ENCODE measurements around the gene SLC10A7. TPM values are rescaled to one million over a fixed set of nuclear protein-coding genes. Genes with fewer than 3 reads are reported as not detected.

The SLC10A7 gene
- total and polyA plus RNA-seq, 4 donors: 3.7 to 18.7 (median 7.6) TPM

DNA sequence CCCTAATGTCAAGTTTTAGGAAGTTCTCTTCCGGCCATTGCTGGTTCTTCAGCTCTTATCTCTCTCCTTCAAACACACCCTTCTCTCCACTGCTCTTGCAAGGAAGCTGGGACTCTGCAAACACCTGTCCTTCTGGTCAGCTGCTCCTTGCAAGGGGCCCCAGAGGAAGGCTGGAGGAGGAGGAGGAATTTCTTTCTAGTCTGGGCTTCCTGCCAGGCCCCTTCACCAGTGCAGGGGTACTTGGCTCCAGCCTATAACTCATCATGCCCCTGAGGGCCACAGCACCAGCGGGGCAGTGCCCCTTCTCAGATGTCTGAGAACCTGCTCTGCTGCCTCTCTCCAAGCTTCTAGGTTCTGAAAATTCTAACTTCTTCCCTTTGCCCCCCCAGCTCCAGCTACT lies 260.7 kb downstream of the SLC10A7 start:
- WGBS: 95% methylated on average over 2 of the region's 2 CpGs
- Histone ChIP-seq H3K9ac (ENCODE audit: low read depth in 1 of 2, low read length in 2 of 2) (no peak overlapping the region), H3K4me1 (ENCODE audit: control insufficient read depth in 4 of 4, insufficient read depth in 4 of 4, low read length in 3 of 4) (no peaks in the 10 kb centered on the region), H3K36me3 (ENCODE audit: control insufficient read depth in 4 of 4, insufficient read depth in 3 of 4, low read depth in 1 of 4, low read length in 3 of 4) (peaks cover 2 to 3% (median 2%) of the 10 kb centered on the region in 4 donors), H3K9me3 (ENCODE audit: control insufficient read depth in 4 of 4, low read length in 3 of 4) (no peaks in the 10 kb centered on the region), H3K4me3 (ENCODE audit: low read depth in 1 of 3, low read length in 3 of 3) (no peak overlapping the region), H3K27ac (ENCODE audit: low read depth in 1 of 2, low read length in 2 of 2) (no peak overlapping the region), H3K27me3 (ENCODE audit: control insufficient read depth in 4 of 4, insufficient read depth in 4 of 4, low read length in 3 of 4) (no peaks in the 10 kb centered on the region)
- TF ChIP-seq NR2F2 (IDR thresholded peaks at IDR 0.05) (no peak), JUND (IDR thresholded peaks at IDR 0.05) (no peak), RAD21 (IDR thresholded peaks at IDR 0.05) (no peak), HNF4A (conservative IDR thresholded peaks at IDR 0.05) (no peak)
- DNase-seq (ENCODE audit: low spot score): no peak

GRCh38 chr4:146260521-146260920 lies 261.2 kb downstream of the SLC10A7 start:
- H3K36me3 ChIP-seq (ENCODE audit: control insufficient read depth in 4 of 4, insufficient read depth in 3 of 4, low read depth in 1 of 4, low read length in 3 of 4): peaks cover 2 to 3% (median 2%) of the 10 kb centered on the region in 4 donors
- H3K4me3 ChIP-seq (ENCODE audit: low read depth in 1 of 3, low read length in 3 of 3): no peak overlapping the region
- 96% methylated on average over 4 of the region's 4 CpGs for WGBS
- H3K27ac ChIP-seq (ENCODE audit: low read depth in 1 of 2, low read length in 2 of 2): no peak overlapping the region
- no peak overlapping the region for H3K9ac ChIP-seq (ENCODE audit: low read depth in 1 of 2, low read length in 2 of 2)
- no peak for DNase-seq (ENCODE audit: low spot score)
- TF ChIP-seq YY1 (IDR thresholded peaks at IDR 0.05): no peak
- no peak for TF ChIP-seq FOXA1 (IDR thresholded peaks at IDR 0.05)
- no peak for TF ChIP-seq GABPA (IDR thresholded peaks at IDR 0.05 in 1 of 2, conservative IDR thresholded peaks at IDR 0.05 in 1 of 2)
- TF ChIP-seq RXRA (IDR thresholded peaks at IDR 0.05): no peak
- no peak for TF ChIP-seq REST (IDR thresholded peaks at IDR 0.05)
- TF ChIP-seq RAD21 (IDR thresholded peaks at IDR 0.05): no peak
- TF ChIP-seq, protein P1, sequence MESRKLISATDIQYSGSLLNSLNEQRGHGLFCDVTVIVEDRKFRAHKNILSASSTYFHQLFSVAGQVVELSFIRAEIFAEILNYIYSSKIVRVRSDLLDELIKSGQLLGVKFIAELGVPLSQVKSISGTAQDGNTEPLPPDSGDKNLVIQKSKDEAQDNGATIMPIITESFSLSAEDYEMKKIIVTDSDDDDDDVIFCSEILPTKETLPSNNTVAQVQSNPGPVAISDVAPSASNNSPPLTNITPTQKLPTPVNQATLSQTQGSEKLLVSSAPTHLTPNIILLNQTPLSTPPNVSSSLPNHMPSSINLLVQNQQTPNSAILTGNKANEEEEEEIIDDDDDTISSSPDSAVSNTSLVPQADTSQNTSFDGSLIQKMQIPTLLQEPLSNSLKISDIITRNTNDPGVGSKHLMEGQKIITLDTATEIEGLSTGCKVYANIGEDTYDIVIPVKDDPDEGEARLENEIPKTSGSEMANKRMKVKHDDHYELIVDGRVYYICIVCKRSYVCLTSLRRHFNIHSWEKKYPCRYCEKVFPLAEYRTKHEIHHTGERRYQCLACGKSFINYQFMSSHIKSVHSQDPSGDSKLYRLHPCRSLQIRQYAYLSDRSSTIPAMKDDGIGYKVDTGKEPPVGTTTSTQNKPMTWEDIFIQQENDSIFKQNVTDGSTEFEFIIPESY (IDR thresholded peaks at IDR 0.05): no peak
- no peak for TF ChIP-seq NR2F2 (IDR thresholded peaks at IDR 0.05)
- TF ChIP-seq, protein P2, sequence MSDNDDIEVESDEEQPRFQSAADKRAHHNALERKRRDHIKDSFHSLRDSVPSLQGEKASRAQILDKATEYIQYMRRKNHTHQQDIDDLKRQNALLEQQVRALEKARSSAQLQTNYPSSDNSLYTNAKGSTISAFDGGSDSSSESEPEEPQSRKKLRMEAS (IDR thresholded peaks at IDR 0.05): no peak
- TF ChIP-seq FOXA2 (IDR thresholded peaks at IDR 0.05): no peak
- H3K4me1 ChIP-seq (ENCODE audit: control insufficient read depth in 4 of 4, insufficient read depth in 4 of 4, low read length in 3 of 4): no peaks in the 10 kb centered on the region
- no peaks in the 10 kb centered on the region for H3K9me3 ChIP-seq (ENCODE audit: control insufficient read depth in 4 of 4, low read length in 3 of 4)
- H3K27me3 ChIP-seq (ENCODE audit: control insufficient read depth in 4 of 4, insufficient read depth in 4 of 4, low read length in 3 of 4): no peaks in the 10 kb centered on the region

GRCh38 chr4:146257511-146257910 lies 264.2 kb downstream of the SLC10A7 start:
- no peaks in the 10 kb centered on the region for H3K4me1 ChIP-seq (ENCODE audit: control insufficient read depth in 4 of 4, insufficient read depth in 4 of 4, low read length in 3 of 4)
- H3K4me3 ChIP-seq (ENCODE audit: low read depth in 1 of 3, low read length in 3 of 3): no peak overlapping the region
- no peak overlapping the region for H3K9ac ChIP-seq (ENCODE audit: low read depth in 1 of 2, low read length in 2 of 2)
- WGBS: 98% methylated on average over 1 of the region's 1 CpG
- no peaks in the 10 kb centered on the region for H3K9me3 ChIP-seq (ENCODE audit: control insufficient read depth in 4 of 4, low read length in 3 of 4)
- peaks cover 0 to 3% (median 2%) of the 10 kb centered on the region in 4 donors for H3K36me3 ChIP-seq (ENCODE audit: control insufficient read depth in 4 of 4, insufficient read depth in 3 of 4, low read depth in 1 of 4, low read length in 3 of 4)
- TF ChIP-seq SP1 (IDR thresholded peaks at IDR 0.05) (no peak), EGR1 (IDR thresholded peaks at IDR 0.05; ENCODE audit: low read depth in 2 of 2) (no peak), YY1 (IDR thresholded peaks at IDR 0.05) (no peak), NR2F2 (IDR thresholded peaks at IDR 0.05) (no peak), TAF1 (conservative IDR thresholded peaks at IDR 0.05) (no peak)
- TF ChIP-seq, protein P2 (IDR thresholded peaks at IDR 0.05): no peak
- TF ChIP-seq, protein P1 (IDR thresholded peaks at IDR 0.05): no peak
- DNase-seq (ENCODE audit: low spot score): no peak
- H3K27me3 ChIP-seq (ENCODE audit: control insufficient read depth in 4 of 4, insufficient read depth in 4 of 4, low read length in 3 of 4): no peaks in the 10 kb centered on the region
- H3K27ac ChIP-seq (ENCODE audit: low read depth in 1 of 2, low read length in 2 of 2): no peak overlapping the region
